Peyer's patch (tissue), 4 donors: ENCODE data around the gene SPAG16.

Experiments used
- CTCF ChIP-seq, 6 experiments: fragments of 450-650 bp in 4 of 6; fragments of 200-600 bp in 2 of 6; sonication (generic) in 1 of 6; IDR thresholded peaks; one replicate each; pipeline ENCODE4 v1.5.1; 2017 to 2019; ENCODE audit warnings: antibody characterized with exemption in 6 of 6, mild to moderate bottlenecking in 3 of 6, moderate library complexity in 1 of 6
- POLR2A ChIP-seq, 2 donors: fragments of 450-650 bp; IDR thresholded peaks; one replicate each; pipeline ENCODE4 v1.5.1; 2017; ENCODE audit warnings: antibody characterized with exemption in 2 of 2, mild to moderate bottlenecking in 2 of 2, moderate library complexity in 2 of 2

GRCh38 chr2:213411582-213412289 lies 127.5 kb downstream of the SPAG16 start:
- TF ChIP-seq POLR2A (IDR thresholded peaks at IDR 0.05) (no peak), CTCF (IDR thresholded peaks at IDR 0.05) (no peak)
